Fibroblast of the conjunctiva (primary cell): ENCODE data around the gene SENP6.

Experiments
- DNase-seq: peaks from one replicate; pipeline ENCODE4 v3.0.0-alpha.2; 2010; ENCODE audit warnings: low read depth

SENP6 gene

DNA sequence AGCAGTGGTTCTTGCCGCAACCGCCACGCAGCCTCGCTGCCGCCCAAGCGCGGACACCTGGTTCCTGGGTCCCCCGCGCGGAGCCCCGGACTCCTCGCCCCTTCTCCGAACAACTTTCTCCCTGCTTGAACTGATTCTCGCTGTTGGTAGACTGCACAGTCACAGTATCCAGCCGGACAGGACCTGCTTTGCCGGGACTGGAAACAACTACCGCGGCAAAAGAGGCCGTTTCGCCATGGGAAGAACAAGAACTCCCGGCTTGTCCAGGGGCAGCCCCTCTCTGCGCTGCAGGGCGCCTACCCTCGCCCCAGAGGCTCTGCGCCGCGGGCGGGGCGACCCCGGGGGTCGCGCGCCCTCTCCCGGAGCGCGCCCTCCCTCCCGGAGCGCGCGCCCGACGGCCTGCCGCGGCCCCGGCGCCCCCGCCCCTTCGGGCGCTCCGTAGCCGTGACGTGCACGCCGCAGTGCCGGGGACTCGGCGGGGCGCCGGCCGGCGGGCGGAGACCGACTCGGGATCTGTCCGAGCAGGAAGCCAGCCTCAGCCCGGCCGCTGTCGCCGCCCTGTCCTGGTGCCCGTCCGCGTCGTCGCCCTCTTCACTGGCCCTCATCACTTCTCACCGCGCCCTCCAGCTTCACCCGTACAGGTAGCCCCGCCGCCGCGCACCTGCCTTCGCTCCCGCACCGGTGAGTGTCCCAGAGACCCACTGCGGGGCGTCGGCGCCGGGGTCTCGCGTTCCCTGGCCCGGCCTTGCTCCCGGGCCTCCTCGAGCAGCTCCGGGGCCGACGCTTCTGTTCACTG is 147.3 kb downstream of the SENP6 start, which contains the start of gene MYO6:
Gene MYO6 (plus strand): TSS at position 497 of the 796 bp plus-strand sequence. CDS start 68,309 bp downstream, outside the sequence.
- DNase-seq = no peak

DNA sequence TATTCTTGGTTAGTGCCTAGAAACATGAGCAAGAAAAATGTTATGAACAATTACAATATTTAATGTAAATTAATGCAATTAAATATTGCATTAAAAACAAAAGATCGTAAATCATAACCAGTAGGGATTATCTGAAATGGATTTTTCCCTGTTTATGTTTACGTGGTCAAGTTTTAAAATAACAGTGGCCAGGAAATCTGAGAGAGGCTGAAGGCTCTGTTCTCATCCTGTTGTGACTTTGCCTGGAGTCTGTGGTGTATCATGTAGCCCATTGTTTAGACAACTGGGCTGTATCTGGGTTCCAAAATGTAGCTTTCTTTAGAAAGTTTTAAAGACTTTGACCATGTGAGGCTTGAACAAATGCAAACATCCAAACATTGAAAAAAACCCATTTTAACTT is 149.8 kb downstream of the SENP6 start:
- DNase-seq = no peak

- DNase-seq = no peak
These were observed 150.7 kb downstream of the SENP6 start for GRCh38 chr6:75752365-75752764.

DNA sequence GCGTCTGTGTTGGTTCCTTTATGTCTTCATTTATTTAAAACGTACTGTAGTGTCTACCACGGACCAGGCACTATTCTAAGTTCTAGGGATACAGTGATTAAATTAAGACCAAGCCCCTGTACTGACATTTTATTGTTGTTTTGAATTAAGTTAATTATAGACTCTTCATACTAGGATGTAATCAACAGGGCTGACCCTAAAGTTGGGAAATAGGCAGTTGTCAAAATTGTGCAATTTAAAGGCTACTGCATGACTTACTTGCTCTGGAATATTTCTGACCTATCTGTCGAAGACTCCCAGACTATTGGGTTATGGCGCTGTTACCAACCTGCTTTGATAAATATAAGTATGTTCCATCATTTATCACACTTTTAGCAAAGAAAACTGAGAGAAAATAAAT is 154.0 kb downstream of the SENP6 start:
- DNase-seq = no peak

DNA sequence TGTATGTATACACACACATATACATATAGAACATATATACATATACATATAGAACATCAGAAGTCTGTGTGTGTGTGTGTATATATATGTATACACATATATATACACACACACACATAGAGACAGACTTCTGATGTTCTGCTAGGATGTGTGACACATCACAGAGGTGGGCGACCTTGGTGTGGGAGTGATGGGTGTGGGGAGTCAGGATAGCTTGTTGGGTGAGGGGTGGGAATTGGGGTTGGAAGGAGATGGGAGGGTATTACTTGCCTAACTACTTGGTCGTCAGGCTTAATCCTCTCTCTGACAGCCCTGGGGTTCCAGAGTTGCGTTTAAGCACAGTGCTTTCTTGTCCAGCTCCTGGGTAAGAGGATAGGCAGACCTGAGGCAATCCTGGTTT is 155.6 kb downstream of the SENP6 start:
- no peak for DNase-seq

DNA sequence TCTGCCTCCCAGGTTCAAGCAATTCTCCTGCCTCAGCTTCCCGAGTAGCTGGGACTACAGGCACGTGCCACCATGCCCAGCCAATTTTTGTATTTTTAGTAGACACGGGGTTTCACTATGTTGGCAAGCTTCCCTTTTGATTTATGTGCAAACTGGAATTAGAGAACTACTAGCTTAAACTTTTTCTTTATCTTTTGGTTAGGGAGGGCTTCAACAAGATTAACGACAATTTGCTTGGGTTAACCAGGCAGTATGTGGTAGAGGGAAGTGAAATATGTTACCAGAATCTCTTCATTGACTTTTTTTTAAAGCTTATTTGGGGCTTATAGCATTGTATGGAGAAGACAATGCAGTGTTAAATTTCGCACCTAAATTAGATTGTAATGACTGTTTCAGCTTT is 156.4 kb downstream of the SENP6 start:
- DNase-seq = no peak

- no peak for DNase-seq
These were observed 157.5 kb downstream of the SENP6 start for GRCh38 chr6:75759207-75759606.

DNA sequence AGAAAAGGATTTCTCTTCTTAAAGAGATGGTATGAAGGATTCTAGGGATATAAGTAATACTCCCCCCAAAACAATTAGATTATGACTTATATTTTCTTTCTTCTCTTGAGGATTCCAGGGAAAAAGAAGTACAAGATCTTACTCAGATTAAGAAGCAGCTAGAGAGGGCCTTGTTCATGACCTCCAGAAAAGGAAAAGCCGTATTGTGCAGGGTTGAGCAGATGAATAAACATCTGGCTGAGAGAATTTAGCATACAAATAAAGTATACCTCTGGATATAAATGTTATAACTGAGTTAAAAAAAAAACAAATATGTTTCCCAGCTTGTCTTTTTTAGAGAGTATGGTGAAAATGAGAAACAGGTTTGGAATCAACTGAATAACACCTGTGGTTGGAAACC is 158.6 kb downstream of the SENP6 start:
- no peak for DNase-seq

DNA sequence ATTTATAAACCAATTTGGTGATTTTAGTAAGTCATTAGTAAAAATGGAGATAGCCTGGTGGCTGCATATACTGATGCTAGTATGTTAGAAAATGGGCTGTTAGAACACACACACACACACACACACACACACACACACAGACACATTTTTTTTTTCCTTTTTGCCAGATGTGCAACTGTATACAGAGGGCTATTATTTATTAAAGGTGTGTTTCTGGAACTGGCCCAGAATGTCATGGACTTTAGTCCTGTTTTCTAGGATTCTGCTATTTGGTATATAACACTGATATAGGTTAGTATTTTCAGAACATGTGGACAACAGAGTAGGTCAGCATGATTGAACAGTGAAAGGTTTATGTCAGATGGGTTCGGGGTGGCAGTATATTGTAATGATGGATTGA is 159.8 kb downstream of the SENP6 start:
- DNase-seq = no peak

DNA sequence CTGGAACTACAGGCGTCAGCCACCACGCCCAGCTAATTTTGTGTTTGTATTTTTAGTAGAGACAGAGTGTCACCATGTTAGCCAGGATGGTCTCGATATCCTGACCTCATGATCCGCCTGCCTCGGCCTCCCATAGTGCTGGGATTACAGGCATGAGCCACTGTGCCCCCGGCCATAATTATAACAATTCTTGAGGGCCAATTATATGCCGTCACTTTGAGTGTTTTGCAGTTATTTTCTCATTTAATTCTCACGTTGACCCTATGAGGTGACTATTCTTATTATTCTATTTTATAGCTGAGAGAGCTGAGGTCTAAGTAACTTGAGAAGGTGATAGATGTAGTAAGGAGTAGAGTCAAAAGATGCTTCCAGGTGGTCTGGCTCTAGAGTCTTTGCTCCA is 160.4 kb downstream of the SENP6 start:
- no peak for DNase-seq

GRCh38 chr6:75766387-75766786 is 164.7 kb downstream of the SENP6 start:
- no peak for DNase-seq
